Measurements from ENCODE around the gene MBNL1. TPM values are rescaled to one million over a fixed set of nuclear protein-coding genes. Genes with fewer than 3 reads are reported as not detected.

MBNL1 gene
- total RNA-seq, 6 donors from 2014 or later, result 231 to 506 (median 357) TPM

- Histone ChIP-seq H3K36me3 (no peaks in the 10 kb centered on the region), H3K27ac (no peak overlapping the region), H3K4me1 (peaks cover 17 to 26% (median 22%) of the 10 kb centered on the region in 4 donors), H3K9me3 (no peaks in the 10 kb centered on the region), H3K4me3 (no peak overlapping the region), H3K27me3 (no peaks in the 10 kb centered on the region)
- DNase-seq, result no peak
- no peak for ATAC-seq (ENCODE audit: low FRiP score in 2 of 2)
- TF ChIP-seq EP300 (IDR thresholded peaks at IDR 0.05) (no peak), POLR2AphosphoS5 (IDR thresholded peaks at IDR 0.05) (no peak), CTCF (IDR thresholded peaks at IDR 0.05) (no peak), POLR2A (IDR thresholded peaks at IDR 0.05) (no peak)
Observed at GRCh38 chr3:152350139-152350538, 81.4 kb downstream of the MBNL1 start.

- 88 to 95% methylated on average over 4 of the region's 4 CpGs for WGBS, 2 donors
- Histone ChIP-seq H3K27me3 (no peaks in the 10 kb centered on the region), H3K27ac (no peak overlapping the region), H3K4me3 (no peak overlapping the region), H3K9me3 (no peaks in the 10 kb centered on the region), H3K36me3 (no peaks in the 10 kb centered on the region), H3K4me1 (peaks cover 17 to 26% (median 22%) of the 10 kb centered on the region in 4 donors)
- no peak for TF ChIP-seq POLR2AphosphoS5 (IDR thresholded peaks at IDR 0.05)
- no peak for TF ChIP-seq EP300 (IDR thresholded peaks at IDR 0.05)
- TF ChIP-seq POLR2A (IDR thresholded peaks at IDR 0.05), result no peak
- TF ChIP-seq CTCF (IDR thresholded peaks at IDR 0.05), result no peak
- DNase-seq, result no peak
- ATAC-seq (ENCODE audit: low FRiP score in 2 of 2), result no peak
Observed at GRCh38 chr3:152350776-152351175, 82.0 kb downstream of the MBNL1 start.

- H3K36me3 ChIP-seq, result no peaks in the 10 kb centered on the region
- no peak for TF ChIP-seq POLR2AphosphoS5 (IDR thresholded peaks at IDR 0.05)
- TF ChIP-seq POLR2A (IDR thresholded peaks at IDR 0.05), result no peak
- TF ChIP-seq CTCF (IDR thresholded peaks at IDR 0.05), result no peak
- TF ChIP-seq EP300 (IDR thresholded peaks at IDR 0.05), result no peak
- no peak overlapping the region for H3K27ac ChIP-seq
- no peak overlapping the region for H3K4me3 ChIP-seq
- peak in 1 of 2 donors; percentile 28 for ATAC-seq (ENCODE audit: low FRiP score in 2 of 2)
- H3K9me3 ChIP-seq, result no peaks in the 10 kb centered on the region
- H3K4me1 ChIP-seq, result peaks cover 18 to 27% (median 21%) of the 10 kb centered on the region in 4 donors
- H3K27me3 ChIP-seq, result no peaks in the 10 kb centered on the region
- DNase-seq, result no peak
- WGBS, 2 donors, result 71 to 81% methylated on average over 4 of the region's 4 CpGs
Observed at GRCh38 chr3:152352554-152352953, 83.8 kb downstream of the MBNL1 start.

GRCh38 chr3:152353578-152353977, 84.8 kb downstream of the MBNL1 start:
- TF ChIP-seq EP300 (IDR thresholded peaks at IDR 0.05) (no peak), CTCF (IDR thresholded peaks at IDR 0.05) (no peak)
- DNase-seq (no peak), ATAC-seq (ENCODE audit: low FRiP score in 2 of 2) (no peak)

More at GRCh38 chr3:152353578-152353977, 84.8 kb downstream of the MBNL1 start:
- H3K4me3 ChIP-seq, result no peak overlapping the region
- H3K9me3 ChIP-seq, result no peaks in the 10 kb centered on the region
- H3K27ac ChIP-seq, result no peak overlapping the region
- no peaks in the 10 kb centered on the region for H3K27me3 ChIP-seq
- no peaks in the 10 kb centered on the region for H3K36me3 ChIP-seq
- peaks cover 9 to 20% (median 14%) of the 10 kb centered on the region in 4 donors for H3K4me1 ChIP-seq

Data from upper lobe of left lung (tissue), 6 donors.